Measurements from ENCODE around the gene NBEA.

DNA sequence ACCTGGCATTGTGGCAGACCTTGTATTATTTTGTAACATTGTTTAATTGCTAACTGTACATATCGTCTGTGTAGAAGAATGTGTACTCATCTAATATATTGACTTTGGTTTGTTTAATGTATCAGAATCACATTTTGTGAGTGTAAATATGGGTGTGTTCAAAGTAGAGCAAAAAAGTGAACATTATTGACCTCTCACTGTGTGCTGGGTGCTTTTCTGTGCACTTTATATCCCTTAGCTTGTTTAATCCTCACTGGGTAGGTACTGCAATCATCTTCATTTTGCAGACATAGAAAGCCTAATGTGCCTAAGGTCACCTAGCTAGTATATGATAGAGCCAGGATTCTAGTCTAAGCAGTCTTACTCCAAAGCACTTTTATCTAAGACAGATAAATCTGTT lies 289.4 kb downstream of the NBEA start:
- TF ChIP-seq, protein P1, sequence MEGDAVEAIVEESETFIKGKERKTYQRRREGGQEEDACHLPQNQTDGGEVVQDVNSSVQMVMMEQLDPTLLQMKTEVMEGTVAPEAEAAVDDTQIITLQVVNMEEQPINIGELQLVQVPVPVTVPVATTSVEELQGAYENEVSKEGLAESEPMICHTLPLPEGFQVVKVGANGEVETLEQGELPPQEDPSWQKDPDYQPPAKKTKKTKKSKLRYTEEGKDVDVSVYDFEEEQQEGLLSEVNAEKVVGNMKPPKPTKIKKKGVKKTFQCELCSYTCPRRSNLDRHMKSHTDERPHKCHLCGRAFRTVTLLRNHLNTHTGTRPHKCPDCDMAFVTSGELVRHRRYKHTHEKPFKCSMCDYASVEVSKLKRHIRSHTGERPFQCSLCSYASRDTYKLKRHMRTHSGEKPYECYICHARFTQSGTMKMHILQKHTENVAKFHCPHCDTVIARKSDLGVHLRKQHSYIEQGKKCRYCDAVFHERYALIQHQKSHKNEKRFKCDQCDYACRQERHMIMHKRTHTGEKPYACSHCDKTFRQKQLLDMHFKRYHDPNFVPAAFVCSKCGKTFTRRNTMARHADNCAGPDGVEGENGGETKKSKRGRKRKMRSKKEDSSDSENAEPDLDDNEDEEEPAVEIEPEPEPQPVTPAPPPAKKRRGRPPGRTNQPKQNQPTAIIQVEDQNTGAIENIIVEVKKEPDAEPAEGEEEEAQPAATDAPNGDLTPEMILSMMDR (conservative IDR thresholded peaks at IDR 0.05) = no peak
- no peak for TF ChIP-seq ZFX (IDR thresholded peaks at IDR 0.05)
